ENCODE results near the gene GINS2. TPM values are rescaled to one million over a fixed set of nuclear protein-coding genes. Genes with fewer than 3 reads are reported as not detected.

GINS2 gene
- total RNA-seq, 1 donor: 1.8 TPM

- Histone ChIP-seq H3K27ac (ENCODE audit: low read depth, low read length) (no peak overlapping the region), H3K4me1 (ENCODE audit: insufficient read depth, low read length) (no peaks in the 10 kb centered on the region), H4K20me1 (ENCODE audit: insufficient read depth, low read length) (no peaks in the 10 kb centered on the region), H3K79me2 (ENCODE audit: insufficient read depth, low read length) (no peaks in the 10 kb centered on the region), H3K4me2 (ENCODE audit: insufficient read depth, low read length) (no peak overlapping the region), H3K4me3 (ENCODE audit: insufficient read depth, low read length) (no peak overlapping the region), H3K36me3 (ENCODE audit: insufficient read depth, low read length) (no peaks in the 10 kb centered on the region), H3K27me3 (ENCODE audit: insufficient read depth, low read length) (no peaks in the 10 kb centered on the region), H2AFZ (ENCODE audit: low read length) (no peak overlapping the region), H3K9me3 (ENCODE audit: low read depth, low read length) (no peaks in the 10 kb centered on the region)
- TF ChIP-seq, protein P1, sequence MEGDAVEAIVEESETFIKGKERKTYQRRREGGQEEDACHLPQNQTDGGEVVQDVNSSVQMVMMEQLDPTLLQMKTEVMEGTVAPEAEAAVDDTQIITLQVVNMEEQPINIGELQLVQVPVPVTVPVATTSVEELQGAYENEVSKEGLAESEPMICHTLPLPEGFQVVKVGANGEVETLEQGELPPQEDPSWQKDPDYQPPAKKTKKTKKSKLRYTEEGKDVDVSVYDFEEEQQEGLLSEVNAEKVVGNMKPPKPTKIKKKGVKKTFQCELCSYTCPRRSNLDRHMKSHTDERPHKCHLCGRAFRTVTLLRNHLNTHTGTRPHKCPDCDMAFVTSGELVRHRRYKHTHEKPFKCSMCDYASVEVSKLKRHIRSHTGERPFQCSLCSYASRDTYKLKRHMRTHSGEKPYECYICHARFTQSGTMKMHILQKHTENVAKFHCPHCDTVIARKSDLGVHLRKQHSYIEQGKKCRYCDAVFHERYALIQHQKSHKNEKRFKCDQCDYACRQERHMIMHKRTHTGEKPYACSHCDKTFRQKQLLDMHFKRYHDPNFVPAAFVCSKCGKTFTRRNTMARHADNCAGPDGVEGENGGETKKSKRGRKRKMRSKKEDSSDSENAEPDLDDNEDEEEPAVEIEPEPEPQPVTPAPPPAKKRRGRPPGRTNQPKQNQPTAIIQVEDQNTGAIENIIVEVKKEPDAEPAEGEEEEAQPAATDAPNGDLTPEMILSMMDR (IDR thresholded peaks at IDR 0.05; ENCODE audit: extremely low read depth, low read depth, low read length): no peak
- DNase-seq (ENCODE audit: insufficient read length, low spot score, missing footprints): peak; percentile 84
These were observed 35.5 kb upstream of the GINS2 start for GRCh38 chr16:85724126-85724879.

- TF ChIP-seq, protein P1 (IDR thresholded peaks at IDR 0.05; ENCODE audit: extremely low read depth, low read depth, low read length): no peak
- Histone ChIP-seq H3K4me2 (ENCODE audit: insufficient read depth, low read length) (no peak overlapping the region), H3K27ac (ENCODE audit: low read depth, low read length) (no peak overlapping the region), H3K9me3 (ENCODE audit: low read depth, low read length) (no peaks in the 10 kb centered on the region), H3K4me3 (ENCODE audit: insufficient read depth, low read length) (no peak overlapping the region), H3K79me2 (ENCODE audit: insufficient read depth, low read length) (no peaks in the 10 kb centered on the region), H3K36me3 (ENCODE audit: insufficient read depth, low read length) (no peaks in the 10 kb centered on the region), H3K4me1 (ENCODE audit: insufficient read depth, low read length) (no peaks in the 10 kb centered on the region), H4K20me1 (ENCODE audit: insufficient read depth, low read length) (peaks cover 6% of the 10 kb centered on the region), H2AFZ (ENCODE audit: low read length) (no peak overlapping the region), H3K27me3 (ENCODE audit: insufficient read depth, low read length) (no peaks in the 10 kb centered on the region)
- peak; percentile 43 for DNase-seq (ENCODE audit: insufficient read length, low spot score, missing footprints)
These were observed 33.6 kb upstream of the GINS2 start for GRCh38 chr16:85722128-85722893.

GRCh38 chr16:85720302-85720637 lies 31.5 kb upstream of the GINS2 start:
- no peak overlapping the region for H3K4me2 ChIP-seq (ENCODE audit: insufficient read depth, low read length)
- DNase-seq (ENCODE audit: insufficient read length, low spot score, missing footprints): peak; percentile 80

More at GRCh38 chr16:85720302-85720637, 31.5 kb upstream of the GINS2 start:
- H2AFZ ChIP-seq (ENCODE audit: low read length): no peak overlapping the region
- peaks cover 6% of the 10 kb centered on the region for H4K20me1 ChIP-seq (ENCODE audit: insufficient read depth, low read length)
- no peaks in the 10 kb centered on the region for H3K4me1 ChIP-seq (ENCODE audit: insufficient read depth, low read length)
- no peak overlapping the region for H3K27ac ChIP-seq (ENCODE audit: low read depth, low read length)
- H3K36me3 ChIP-seq (ENCODE audit: insufficient read depth, low read length): no peaks in the 10 kb centered on the region
- no peaks in the 10 kb centered on the region for H3K79me2 ChIP-seq (ENCODE audit: insufficient read depth, low read length)
- H3K9me3 ChIP-seq (ENCODE audit: low read depth, low read length): no peaks in the 10 kb centered on the region
- H3K4me3 ChIP-seq (ENCODE audit: insufficient read depth, low read length): no peak overlapping the region
- no peaks in the 10 kb centered on the region for H3K27me3 ChIP-seq (ENCODE audit: insufficient read depth, low read length)
- TF ChIP-seq, protein P1 (IDR thresholded peaks at IDR 0.05; ENCODE audit: extremely low read depth, low read depth, low read length): no peak

Data from osteoblast (primary cell).